22Rv1 (cell line): ENCODE results near the gene SRXN1.

ENCODE experiments used
- CTCF ChIP-seq: fragments of 450-650 bp; IDR thresholded peaks from 2 replicates; pipeline ENCODE4 v1.5.1; 2017; ENCODE audit warnings: mild to moderate bottlenecking
- ZFX ChIP-seq: fragments of 450-650 bp; IDR thresholded peaks from 2 replicates; pipeline ENCODE4 v1.6.1; 2017; ENCODE audit warnings: antibody characterized with exemption, borderline replicate concordance

- no peak for TF ChIP-seq CTCF
- no peak for TF ChIP-seq ZFX
These were observed 47.8 kb downstream of the SRXN1 start for GRCh38 chr20:605237-605636.
